Keratinocyte (primary cell): ENCODE results near the gene TBC1D7. TPM values are rescaled to one million over a fixed set of nuclear protein-coding genes. Genes with fewer than 3 reads are reported as not detected.

ENCODE experiments used
- DNase-seq: peaks from one replicate; pipeline ENCODE4 v3.0.0-alpha.2; 2011; ENCODE audit warnings: low read depth, missing footprints, low spot score
- FAIRE-seq: peaks from 2 replicates; lab custom pipeline; 2011; peaks lifted over from hg19 to GRCh38; lab: Jason Lieb, UNC
- H2AFZ ChIP-seq: 2 replicates; pipeline ENCODE4 v1.6.0; 2012; ENCODE audit warnings: low read length, control low read depth, inconsistent platforms; ENCODE audit not compliant: control insufficient read depth
- H3K27ac ChIP-seq: 2 replicates; pipeline ENCODE4 v1.5.1; 2011; ENCODE audit warnings: low read length; ENCODE audit not compliant: control insufficient read depth, insufficient read depth
- H3K27me3 ChIP-seq: 3 replicates; pipeline ENCODE4 v1.6.0; 2011; ENCODE audit warnings: low read length; ENCODE audit not compliant: control insufficient read depth, insufficient read depth; ENCODE audit errors: extremely low read depth
- H3K36me3 ChIP-seq, 2 experiments: 2 replicates in 1 of 2; 3 replicates in 1 of 2; pipeline ENCODE4 v1.5.1; 2011; ENCODE audit warnings: low read length in 2 of 2, mild to moderate bottlenecking in 1 of 2; ENCODE audit not compliant: control insufficient read depth in 2 of 2, insufficient read depth in 2 of 2; ENCODE audit errors: extremely low read depth in 1 of 2
- H3K4me1 ChIP-seq: 3 replicates; pipeline ENCODE4 v1.5.1; 2011; ENCODE audit warnings: low read length; ENCODE audit not compliant: control insufficient read depth, insufficient read depth; ENCODE audit errors: extremely low read depth
- H3K4me2 ChIP-seq: 3 replicates; pipeline ENCODE4 v1.6.0; 2011; ENCODE audit warnings: low read depth, low read length; ENCODE audit not compliant: control insufficient read depth, insufficient read depth; ENCODE audit errors: extremely low read depth
- H3K4me3 ChIP-seq, 3 experiments: fragments of 200-600 bp in 1 of 3; sonication (generic) in 1 of 3; 2 replicates in 2 of 3; 3 replicates in 1 of 3; pipeline ENCODE4 v1.5.1; 2011 to 2016; ENCODE audit warnings: low read length in 3 of 3, mild to moderate bottlenecking in 3 of 3, control low read depth in 2 of 3, inconsistent platforms in 1 of 3, low read depth in 1 of 3, mixed read lengths in 1 of 3, mixed run types in 1 of 3, moderate library complexity in 1 of 3; ENCODE audit not compliant: control insufficient read depth in 2 of 3, insufficient read depth in 2 of 3; ENCODE audit errors: extremely low read depth in 1 of 3
- H3K79me2 ChIP-seq: 2 replicates; pipeline ENCODE4 v1.6.0; 2012; ENCODE audit warnings: low read length; ENCODE audit not compliant: control insufficient read depth, insufficient read depth
- H3K9ac ChIP-seq: 3 replicates; pipeline ENCODE4 v1.6.0; 2011; ENCODE audit warnings: low read length; ENCODE audit not compliant: control insufficient read depth, insufficient read depth; ENCODE audit errors: extremely low read depth
- H3K9me1 ChIP-seq: 3 replicates; pipeline ENCODE4 v1.6.0; 2011; ENCODE audit warnings: low read length; ENCODE audit not compliant: control insufficient read depth, insufficient read depth; ENCODE audit errors: extremely low read depth
- H3K9me3 ChIP-seq: 2 replicates; pipeline ENCODE4 v1.5.1; 2012; ENCODE audit warnings: low read depth, low read length; ENCODE audit not compliant: control insufficient read depth
- H4K20me1 ChIP-seq: 3 replicates; pipeline ENCODE4 v1.6.0; 2011; ENCODE audit warnings: low read length; ENCODE audit not compliant: control insufficient read depth, insufficient read depth; ENCODE audit errors: extremely low read depth
- EZH2 ChIP-seq: IDR thresholded peaks from one replicate; pipeline ENCODE4 v1.6.1; 2012; ENCODE audit warnings: inconsistent platforms, mild to moderate bottlenecking, low read length, moderate library complexity
- dilution Hi-C: fragments of 300-500 bp; cut with MboI; formaldehyde crosslinking; loops from one replicate; pipeline ENCODE4 v1.7.0; 2020; ENCODE audit warnings: low sequenced_read_pairs; ENCODE audit not compliant: extremely low pct_ligation_motif_present
- polyA plus RNA-seq, 5 experiments: library from polyadenylated mRNA; depleted of rRNA in 3 of 5; stranded (reverse) in 3 of 5; stranded (forward) in 1 of 5; unstranded in 1 of 5; fragments of >200 nt; gene quantifications; 1 replicate in 1 of 5; 2 replicates in 3 of 5; 3 replicates in 1 of 5; pipeline versions ENCODE4 v1.2.1 to v1.2.3, GENCODE V29; 2011 to 2012; ENCODE audit warnings: missing spikeins in 2 of 5, low read depth in 1 of 5, low replicate concordance in 1 of 5
- TF ChIP-seq, protein P1 (sequence below), 3 experiments: IDR thresholded peaks in 1 of 3; conservative IDR thresholded peaks in 1 of 3; optimal IDR thresholded peaks in 1 of 3; 2 replicates in 2 of 3; 3 replicates in 1 of 3; pipeline versions ENCODE3 to v1.5.1; 2011; ENCODE audit warnings: low read length in 3 of 3, mild to moderate bottlenecking in 3 of 3, moderate library complexity in 2 of 3, control low read depth in 1 of 3, inconsistent platforms in 1 of 3; ENCODE audit not compliant: insufficient read depth in 2 of 3; ENCODE audit errors: extremely low read depth in 1 of 3

TBC1D7 gene
- polyA plus RNA-seq, 1 donor (not counting 4 experiments of a cell fraction or from before 2014, with no cell fraction given): 30.4 TPM

DNA sequence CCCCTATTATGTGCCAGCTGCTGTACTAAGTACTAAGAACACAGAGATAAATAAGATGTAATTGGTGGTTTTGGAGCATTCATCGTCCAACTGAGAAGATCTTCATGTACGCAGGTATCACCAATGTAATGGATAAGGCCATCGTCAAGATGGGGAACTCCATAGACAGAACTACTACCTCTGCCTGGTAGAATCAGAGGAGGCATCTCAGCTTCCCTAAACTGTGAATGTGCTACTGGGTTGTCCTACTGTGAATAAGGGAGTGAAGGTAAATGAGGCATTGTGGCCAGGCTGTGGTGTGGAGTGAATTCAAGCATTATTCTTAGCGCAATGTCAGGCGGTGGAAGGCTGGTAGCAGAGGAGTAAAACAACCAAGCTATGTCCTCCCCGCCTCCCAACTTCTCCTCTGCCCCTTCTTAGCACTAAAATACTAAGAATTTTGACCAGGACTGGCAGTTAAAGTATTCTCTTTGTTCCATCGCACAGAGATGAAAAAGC, 68.2 kb downstream of the TBC1D7 start:
- dilution Hi-C loops: no loop called here
- Histone ChIP-seq H3K79me2 (no peaks in the 10 kb centered on the region), H3K4me1 (no peaks in the 10 kb centered on the region), H2AFZ (no peak overlapping the region), H3K36me3 (no peaks in the 10 kb centered on the region), H3K9me3 (no peaks in the 10 kb centered on the region), H3K27me3 (no peaks in the 10 kb centered on the region), H3K4me2 (no peak overlapping the region), H3K9ac (no peak overlapping the region), H3K27ac (no peak overlapping the region), H4K20me1 (no peaks in the 10 kb centered on the region), H3K9me1 (no peaks in the 10 kb centered on the region), H3K4me3 (no peak overlapping the region)
- no peak for FAIRE-seq
- TF ChIP-seq EZH2: no peak
- TF ChIP-seq, protein P1, sequence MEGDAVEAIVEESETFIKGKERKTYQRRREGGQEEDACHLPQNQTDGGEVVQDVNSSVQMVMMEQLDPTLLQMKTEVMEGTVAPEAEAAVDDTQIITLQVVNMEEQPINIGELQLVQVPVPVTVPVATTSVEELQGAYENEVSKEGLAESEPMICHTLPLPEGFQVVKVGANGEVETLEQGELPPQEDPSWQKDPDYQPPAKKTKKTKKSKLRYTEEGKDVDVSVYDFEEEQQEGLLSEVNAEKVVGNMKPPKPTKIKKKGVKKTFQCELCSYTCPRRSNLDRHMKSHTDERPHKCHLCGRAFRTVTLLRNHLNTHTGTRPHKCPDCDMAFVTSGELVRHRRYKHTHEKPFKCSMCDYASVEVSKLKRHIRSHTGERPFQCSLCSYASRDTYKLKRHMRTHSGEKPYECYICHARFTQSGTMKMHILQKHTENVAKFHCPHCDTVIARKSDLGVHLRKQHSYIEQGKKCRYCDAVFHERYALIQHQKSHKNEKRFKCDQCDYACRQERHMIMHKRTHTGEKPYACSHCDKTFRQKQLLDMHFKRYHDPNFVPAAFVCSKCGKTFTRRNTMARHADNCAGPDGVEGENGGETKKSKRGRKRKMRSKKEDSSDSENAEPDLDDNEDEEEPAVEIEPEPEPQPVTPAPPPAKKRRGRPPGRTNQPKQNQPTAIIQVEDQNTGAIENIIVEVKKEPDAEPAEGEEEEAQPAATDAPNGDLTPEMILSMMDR (optimal IDR thresholded peaks at IDR 0.05 in 1 of 3, IDR thresholded peaks at IDR 0.05 in 1 of 3, conservative IDR thresholded peaks at IDR 0.05 in 1 of 3; ENCODE audit: extremely low read depth in 1 of 3, insufficient read depth in 2 of 3, low read length in 3 of 3): no peak
- no peak for DNase-seq

DNA sequence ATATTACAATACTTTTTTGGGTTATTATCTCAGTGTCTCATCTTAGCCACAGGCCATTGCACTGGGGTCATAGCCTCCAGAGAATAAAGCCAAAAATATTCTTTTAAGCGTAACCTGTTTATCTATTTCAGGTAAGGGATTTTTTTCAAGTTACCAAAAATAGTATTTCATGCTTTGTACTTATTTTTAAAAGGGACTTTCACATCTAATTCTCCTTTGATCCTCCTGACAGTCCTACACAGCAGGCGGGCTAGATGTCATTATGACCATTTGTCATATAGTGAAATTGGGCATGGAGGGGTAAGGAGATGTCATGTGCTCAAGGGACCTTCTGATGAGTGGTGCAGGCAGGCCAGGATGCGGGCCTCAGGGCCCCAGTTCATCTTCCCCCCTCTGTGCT, 68.9 kb downstream of the TBC1D7 start:
- Histone ChIP-seq H2AFZ (no peak overlapping the region), H3K9ac (no peak overlapping the region), H4K20me1 (no peaks in the 10 kb centered on the region), H3K4me3 (no peak overlapping the region), H3K9me1 (no peaks in the 10 kb centered on the region), H3K27ac (no peak overlapping the region), H3K4me1 (no peaks in the 10 kb centered on the region), H3K36me3 (no peaks in the 10 kb centered on the region), H3K79me2 (no peaks in the 10 kb centered on the region), H3K4me2 (no peak overlapping the region), H3K9me3 (no peaks in the 10 kb centered on the region), H3K27me3 (no peaks in the 10 kb centered on the region)
- DNase-seq (no peak), FAIRE-seq (no peak)
- TF ChIP-seq EZH2: no peak
- TF ChIP-seq, protein P1 (optimal IDR thresholded peaks at IDR 0.05 in 1 of 3, IDR thresholded peaks at IDR 0.05 in 1 of 3, conservative IDR thresholded peaks at IDR 0.05 in 1 of 3; ENCODE audit: extremely low read depth in 1 of 3, insufficient read depth in 2 of 3, low read length in 3 of 3): no peak
- dilution Hi-C loops: no loop called here
